NCI-H748 (cell line): Measurements from ENCODE around the gene MYO1D.
"Not testable (repeated sequence)": the region's sequence is repeated elsewhere in the genome, so short reads cannot be mapped to it uniquely, and the experiment has no call there.

ENCODE experiments used
- DNase-seq: peaks from one replicate; lab custom pipeline; 2025; ENCODE audit not compliant: unreplicated experiment; lab: John Stamatoyannopoulos, UW

MYO1D gene

DNA sequence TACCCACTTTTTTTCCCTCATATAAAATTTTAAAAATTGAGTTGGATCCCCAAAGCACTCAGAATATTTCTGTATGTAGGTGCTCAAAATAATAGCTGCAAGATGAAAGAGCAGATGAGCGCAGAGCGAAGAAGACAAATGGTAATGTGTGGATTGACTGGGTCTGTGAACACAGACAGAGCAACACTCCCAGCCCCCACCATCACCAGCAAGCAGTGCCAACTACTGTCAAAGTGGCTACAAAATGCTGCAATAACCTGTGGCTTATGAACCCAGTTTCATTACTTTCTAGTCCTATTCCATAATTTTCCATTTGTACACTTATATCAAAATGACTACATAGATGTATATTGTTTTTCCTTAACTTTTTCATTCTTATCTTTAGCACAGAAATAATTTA lies 137.2 kb downstream of the MYO1D start:
- DNase-seq = no peak

DNA sequence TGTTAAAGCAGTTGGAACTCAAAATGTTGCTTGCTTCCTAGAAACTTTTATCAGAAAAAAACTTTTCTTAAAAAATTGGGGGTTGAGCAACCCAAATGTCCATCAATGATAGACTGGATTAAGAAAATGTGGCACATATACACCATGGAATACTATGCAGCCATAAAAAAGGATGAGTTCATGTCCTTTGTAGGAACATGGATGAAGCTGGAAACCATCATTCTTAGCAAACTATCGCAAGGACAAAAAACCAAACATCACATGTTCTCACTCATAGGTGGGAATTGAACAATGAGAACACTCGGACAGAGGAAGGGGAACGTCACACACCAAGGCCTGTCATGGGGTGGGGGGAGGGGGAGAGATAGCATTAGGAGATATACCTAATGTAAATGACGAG lies 137.8 kb downstream of the MYO1D start:
- DNase-seq = not testable (repeated sequence)

DNA sequence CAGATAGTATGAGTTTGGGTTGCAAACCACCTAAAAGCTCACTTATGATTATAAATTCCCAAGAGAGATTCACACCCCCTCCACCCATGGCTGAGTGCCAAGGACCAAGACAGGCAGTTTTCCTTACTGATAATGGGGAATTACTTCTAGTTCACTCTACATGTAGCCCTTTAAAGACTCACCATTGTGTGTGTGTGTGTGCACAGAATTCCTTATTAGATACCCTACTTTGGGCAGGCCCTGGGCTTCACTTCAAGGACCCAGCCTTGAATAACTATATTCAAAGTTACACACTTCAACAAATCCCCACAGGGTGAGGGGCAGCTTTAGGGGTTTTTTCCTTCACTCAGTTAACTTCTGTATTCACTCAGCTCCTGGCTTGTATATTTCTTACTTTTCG lies 143.5 kb downstream of the MYO1D start:
- DNase-seq = no peak

DNA sequence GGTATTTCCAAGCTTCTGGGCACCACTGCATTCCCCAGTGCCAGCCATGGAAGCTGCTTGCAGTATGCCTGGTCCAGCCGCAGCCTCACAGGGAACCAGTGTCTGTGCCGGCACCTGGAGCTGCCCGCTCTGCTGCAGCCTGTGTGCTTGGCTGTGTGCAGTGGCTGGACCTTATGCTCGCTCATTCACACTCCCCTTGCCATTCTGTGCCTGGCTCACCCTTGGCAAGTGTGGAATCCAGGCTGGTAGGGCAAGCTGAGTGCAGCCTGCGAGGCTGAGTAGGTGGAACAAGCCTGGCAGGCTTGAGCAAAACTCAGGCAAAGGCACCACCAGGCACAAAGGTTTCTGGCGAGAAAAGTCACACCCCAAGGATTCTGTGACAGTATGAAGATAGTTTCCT lies 144.0 kb downstream of the MYO1D start:
- DNase-seq = no peak

DNA sequence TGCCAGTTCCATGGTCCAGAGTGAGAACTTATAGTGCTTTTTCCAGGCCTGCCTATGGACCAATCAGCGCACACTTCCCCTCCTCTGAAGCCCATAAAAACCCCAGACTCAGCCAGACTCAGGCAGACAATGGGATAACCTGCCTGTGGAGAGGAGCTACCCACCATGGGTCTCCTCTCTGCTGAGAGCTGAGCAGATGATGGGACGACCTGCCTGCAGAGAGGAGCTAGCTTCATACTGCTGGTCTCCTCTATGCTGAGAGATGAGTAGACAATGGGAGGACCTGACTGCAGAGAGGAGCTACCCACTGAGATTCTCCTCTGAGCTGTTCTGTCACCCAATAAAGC lies 144.7 kb downstream of the MYO1D start:
- no peak for DNase-seq

DNA sequence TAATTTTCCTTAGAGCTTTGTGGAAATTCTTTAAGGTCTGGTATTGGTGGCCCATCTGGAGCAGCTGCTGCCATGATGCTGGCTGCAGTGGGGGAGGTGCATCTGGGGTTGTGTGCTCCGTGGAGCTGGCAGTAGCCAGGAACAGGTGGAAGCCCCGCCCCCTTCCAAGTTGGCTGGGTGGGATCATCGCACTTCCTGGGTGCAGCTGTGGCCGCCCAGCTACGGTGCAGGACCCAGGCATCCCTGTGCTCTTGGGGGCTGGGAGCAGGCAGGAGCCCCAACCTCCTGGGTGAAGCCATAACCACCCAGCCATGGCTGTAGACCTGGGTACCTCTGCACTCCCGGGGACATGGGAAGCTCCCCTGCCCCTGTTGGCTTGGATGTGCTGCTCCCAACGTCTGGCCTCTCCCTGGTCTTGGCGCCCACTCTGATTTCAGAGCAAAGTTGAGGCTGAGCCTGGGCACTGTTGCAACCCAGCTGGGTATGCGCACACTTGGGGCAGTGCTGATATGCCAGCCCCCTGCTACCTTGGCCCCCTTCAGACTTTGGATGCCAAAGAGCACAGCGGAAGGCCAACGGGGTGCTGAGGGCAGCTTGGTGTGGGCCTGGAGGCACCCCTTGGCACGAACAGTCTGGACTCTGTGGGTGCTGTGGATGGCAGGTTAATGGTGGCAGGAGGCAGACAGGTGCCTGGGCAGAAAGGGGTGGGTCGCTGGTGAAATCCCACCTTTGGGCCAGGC lies 145.2 kb downstream of the MYO1D start:
- no peak for DNase-seq

DNA sequence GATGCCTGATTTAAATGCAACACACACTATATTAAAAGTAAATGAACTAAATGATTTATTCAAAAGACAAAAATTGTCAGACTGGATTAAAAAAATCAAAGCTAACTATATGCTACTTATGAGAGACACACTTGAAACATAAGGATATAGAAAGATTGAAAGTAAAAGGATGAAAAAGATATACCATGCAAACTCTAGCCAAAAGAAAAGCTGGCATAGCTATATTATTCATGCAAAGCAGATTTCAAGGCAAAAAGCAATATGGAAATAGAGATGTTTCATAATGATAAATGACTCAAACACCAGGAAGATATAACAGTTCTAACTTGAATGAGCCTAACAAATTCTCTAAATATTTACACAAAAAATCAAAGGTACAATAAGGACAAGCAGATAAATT lies 149.2 kb downstream of the MYO1D start:
- no peak for DNase-seq

DNA sequence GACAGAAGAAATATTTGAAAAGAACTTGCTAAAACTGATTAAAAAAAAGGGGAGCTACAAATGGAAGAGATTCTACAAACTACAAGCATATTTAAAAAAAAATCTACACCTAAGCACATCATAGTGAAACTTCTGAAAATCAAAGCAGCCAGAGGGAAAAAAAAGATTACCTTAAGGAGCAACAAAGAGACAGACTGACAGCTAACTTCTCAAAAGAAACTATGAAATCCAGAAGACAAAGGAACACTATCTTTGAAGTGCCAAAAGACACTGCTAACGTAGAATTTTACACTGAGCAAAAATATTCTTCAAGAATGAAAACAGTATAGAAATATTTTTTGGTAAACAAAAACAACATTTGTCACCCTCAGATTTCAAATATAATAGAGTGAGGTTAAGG lies 151.2 kb downstream of the MYO1D start:
- no peak for DNase-seq

DNA sequence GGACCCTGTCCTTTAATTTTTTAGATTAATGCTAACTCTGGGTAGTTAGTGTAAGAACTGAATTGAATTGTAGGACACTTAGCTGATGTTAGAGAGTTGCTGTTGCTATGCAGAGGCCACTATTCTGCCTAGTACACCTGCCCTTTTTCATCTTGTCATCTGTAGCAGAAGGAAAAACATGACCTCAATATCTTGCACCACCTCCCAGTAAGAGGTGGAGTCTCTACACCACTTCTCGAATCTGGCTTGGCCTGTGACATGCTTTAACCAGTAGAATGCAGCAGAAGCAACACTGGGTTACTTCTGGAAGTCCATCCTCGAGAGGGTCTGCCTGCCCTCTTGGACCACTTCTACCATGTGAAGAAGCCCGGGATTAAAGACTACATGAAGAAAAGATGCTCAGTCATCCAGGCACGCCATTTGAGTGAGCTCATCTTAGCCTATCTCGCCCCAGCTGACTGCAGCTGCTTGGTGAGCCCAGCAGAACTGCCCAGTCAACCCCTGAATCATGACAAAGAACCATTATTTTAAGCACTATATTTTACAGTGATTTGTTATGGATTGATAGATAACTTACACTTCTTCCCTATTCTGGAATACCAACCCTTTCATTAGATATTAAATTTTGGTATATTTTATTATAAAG lies 153.5 kb downstream of the MYO1D start:
- no peak for DNase-seq

DNA sequence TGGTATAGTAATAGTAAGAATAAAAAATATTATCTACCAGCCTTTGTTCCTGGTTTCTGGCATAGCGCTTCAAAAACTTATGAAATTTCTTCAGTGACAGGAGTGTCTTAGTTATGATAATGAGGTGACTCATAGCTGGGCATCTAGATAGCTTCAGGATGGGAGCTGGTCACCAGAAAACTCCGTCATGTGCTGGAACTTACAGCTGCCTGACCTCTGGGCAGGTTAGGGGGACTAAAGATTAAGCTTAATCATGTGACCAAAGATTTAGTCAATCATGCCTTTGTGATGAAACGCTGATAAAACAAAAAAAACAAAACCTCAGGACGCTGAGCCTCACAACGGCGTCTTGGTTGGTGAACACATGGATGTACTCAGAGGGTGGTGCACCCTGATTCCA lies 154.2 kb downstream of the MYO1D start:
- DNase-seq = no peak

DNA sequence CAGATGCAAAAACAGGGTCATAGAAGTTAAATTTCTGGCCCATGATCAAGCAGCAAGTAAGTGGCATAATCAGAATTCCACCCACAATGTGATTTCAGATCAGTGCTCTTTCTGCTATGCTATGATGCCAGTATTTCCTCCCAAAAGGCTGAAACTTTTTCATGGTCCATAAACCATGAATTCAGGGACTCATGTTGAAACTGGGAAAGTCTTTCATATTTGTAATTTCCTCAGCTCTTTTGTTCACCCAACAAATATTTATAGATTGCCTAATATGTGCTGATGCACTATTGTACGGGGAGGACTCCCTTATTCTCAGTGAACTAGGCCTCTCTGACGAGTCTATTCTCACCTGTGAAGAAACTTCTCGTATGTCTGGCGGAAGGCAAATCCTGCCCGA lies 156.3 kb downstream of the MYO1D start:
- DNase-seq = no peak

DNA sequence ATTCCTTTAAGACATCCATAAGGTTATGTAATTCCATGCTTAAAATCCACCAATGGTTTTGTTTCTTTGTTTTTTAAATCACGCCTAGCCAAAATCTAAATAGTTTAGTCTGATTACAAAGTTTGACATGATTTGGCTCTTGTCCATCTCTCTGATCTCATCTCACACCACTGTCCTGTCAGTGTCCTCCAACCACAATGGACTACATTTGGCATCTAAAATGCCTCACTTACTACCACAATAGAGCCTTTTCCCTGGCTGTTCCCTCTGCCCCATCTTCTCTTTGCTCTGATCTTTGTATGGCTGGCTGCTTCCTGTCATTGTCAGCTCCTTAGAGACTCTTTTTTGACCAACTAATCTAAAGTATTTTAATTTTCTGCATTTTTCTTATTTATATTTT lies 157.2 kb downstream of the MYO1D start:
- no peak for DNase-seq

DNA sequence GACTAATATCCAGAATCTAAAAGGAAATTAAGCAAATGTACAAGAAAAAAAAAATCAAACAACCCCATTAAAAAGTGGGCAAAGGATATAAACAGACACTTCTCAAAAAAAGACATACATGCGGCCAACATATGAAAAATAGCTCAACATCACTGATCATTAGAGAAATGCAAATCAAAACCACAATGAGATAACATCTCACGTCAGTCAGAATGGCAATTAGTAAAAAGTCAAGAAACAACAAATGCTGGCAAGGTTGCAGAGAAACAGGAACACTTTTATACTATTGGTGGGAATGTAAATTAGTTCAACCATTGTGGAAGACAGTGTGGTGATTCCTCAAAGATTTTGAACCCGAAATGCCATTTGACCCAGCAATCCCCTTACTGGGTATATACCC lies 162.0 kb downstream of the MYO1D start:
- DNase-seq = not testable (repeated sequence)

DNA sequence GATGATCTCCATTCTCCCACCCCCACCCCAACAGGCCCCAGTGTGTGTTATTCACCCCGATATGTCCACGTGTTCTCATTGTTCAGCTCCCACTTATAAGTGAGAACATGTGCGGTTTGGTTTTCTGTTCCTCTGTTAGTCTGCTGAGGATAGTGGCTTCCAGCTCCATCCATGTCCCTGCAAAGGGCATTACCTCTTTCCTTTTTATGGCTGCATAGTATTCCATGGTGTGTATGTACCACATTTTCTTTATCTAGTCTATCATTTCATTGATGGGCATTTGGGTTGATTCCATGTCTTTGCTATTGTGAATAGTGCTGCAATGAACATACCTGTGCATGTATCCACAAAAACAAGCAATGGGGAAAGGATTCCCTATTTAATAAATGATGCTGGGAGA lies 162.7 kb downstream of the MYO1D start:
- DNase-seq = not testable (repeated sequence)

DNA sequence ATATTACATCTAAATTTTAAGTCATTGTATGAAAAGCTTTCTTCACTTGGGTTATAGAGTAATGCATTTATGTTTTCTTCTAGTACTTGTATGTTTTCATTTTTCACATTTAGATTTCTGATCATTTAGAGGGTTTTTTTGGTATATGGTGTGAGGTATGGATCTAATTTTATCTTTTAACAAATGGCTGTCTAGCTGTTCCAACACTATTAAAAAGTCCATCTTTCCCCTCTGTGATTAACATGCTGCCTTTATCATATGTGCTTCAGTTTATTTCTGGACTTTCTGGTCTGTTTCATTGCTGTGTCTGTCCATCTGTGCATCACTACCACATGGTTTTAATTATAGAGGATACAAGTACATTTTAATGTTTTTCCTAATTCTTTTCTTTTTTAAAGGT lies 163.8 kb downstream of the MYO1D start:
- DNase-seq = no peak

DNA sequence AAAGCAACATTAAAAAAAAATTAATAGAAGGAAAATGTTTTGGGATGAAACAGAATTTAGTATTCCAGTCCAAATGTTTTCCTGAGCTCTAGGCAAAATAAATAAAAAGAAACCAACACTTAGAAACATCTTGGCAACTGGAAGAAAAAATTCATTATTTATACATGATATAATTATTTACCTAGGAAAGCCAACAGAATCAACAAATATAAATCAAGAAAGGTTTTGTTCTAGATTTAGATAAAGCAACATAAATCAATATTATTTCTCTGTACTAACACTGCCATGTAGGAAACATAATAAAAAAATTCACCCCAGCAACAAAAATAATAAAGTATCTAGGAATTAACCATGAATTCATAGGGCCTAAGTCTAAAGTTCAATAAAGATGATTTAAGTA lies 167.4 kb downstream of the MYO1D start:
- no peak for DNase-seq

DNA sequence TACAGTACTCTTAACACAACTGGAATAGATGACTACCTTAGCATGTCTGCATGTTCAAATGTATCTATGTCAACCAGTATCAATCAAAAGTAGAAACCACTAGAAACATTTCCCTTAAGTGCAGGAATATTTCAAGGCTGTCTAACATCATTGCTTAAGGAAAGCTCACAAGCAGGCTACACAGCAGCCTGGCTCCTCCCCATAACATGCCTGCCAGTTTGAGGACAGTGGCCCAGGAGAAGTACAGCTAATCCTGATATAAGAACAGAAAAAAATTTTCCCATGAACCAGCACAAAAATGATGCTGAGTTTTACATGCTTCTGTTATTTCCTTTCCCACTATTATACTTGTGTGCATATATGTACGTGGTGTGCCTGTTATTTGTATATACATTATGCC lies 175.1 kb downstream of the MYO1D start:
- no peak for DNase-seq

DNA sequence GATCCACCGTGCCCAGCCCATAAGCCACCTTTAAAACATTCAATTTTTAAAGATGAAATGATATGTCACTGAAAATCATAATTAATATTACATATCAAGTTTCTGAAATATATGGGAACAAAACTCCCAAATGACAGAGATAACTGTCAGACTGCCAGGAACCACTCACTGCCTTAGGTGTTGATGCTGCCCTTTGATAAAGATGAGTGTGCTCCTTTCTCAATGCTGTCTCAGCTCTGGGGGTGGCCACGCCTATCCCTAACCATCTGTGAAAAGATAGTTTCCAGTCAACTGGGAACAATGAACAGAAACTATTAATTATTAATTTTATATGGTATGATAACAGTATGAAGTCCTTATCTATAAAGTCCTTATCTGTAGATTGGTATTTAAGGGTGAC lies 177.7 kb downstream of the MYO1D start:
- no peak for DNase-seq

DNA sequence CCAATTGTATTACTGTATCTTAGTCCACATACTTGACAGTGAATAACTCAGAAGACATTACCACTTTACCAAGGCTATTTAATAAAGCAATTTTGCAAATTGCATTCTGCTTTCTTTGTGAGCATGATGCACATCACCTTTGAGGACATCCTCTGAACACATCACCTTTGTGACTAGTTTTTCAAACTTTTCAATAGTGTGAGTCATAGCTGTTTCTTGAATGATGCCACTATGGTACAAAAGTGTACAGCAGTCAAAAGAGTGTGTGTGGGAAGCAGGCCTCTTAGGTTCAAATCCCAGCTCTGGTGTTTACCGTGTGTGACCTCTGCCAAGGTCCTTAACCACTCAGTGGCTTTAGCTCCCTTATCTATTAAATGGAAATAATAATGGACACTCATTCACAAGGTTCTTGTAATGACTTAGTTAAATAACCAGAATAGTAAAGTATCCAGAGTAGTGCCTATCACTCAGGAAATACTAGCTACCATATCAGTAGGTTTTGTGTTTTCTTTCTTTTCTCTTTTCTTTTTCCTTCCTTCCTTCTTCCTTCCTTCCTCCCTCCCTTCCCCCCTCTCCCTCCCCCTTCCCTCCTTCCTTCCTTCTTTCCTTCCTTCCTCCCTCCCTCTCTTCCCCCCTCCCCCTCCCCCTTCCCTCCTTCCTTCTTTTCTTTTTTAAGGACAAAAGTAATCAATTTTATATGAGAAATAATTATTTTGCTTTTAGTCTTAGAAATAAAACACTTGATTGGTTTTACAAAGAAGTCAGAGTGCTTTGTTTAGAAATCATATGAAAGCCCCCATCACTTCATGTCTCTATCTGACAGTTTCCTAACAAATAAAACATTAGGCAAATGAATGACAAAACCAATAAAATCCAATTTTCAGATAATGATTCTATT lies 178.9 kb downstream of the MYO1D start:
- DNase-seq = no peak

DNA sequence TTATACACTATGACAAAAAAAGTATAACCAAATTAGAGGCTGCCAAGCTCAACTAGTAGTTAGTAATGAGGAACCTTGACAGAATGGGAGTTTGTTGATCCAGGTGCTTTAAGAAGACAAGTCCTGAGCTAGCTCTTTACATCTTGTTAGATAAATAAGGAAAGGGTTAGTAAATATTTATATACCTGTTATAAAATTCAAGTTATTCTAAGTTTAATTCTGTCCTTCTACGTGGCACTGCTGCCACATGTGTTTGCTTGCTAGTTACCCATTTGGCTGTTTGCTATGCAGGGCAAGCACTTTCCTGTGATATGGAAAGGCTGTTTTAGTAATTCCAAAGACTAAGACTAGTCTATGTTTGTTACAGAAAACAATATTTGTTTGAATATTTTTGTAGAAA lies 180.5 kb downstream of the MYO1D start:
- no peak for DNase-seq

DNA sequence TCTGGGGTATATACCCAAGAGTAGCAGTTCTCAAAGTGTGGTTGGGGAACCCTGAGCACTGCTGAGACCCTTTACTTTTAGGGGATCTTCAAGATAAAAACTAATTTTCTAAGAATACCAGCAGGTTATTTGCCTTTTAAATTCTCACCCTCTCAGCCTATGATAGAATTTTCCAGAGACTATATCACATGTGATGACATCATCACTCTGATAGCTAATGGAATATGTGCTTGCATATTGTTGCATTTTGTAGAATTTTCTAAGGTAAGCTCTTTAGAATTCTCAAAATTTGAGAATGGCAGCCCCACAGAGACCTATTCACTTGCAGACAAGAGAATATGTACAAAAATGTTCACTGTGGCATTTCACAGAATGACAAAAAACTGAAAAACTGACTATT lies 181.1 kb downstream of the MYO1D start:
- DNase-seq = no peak
